ENCODE results near the gene FZD10.

DNA sequence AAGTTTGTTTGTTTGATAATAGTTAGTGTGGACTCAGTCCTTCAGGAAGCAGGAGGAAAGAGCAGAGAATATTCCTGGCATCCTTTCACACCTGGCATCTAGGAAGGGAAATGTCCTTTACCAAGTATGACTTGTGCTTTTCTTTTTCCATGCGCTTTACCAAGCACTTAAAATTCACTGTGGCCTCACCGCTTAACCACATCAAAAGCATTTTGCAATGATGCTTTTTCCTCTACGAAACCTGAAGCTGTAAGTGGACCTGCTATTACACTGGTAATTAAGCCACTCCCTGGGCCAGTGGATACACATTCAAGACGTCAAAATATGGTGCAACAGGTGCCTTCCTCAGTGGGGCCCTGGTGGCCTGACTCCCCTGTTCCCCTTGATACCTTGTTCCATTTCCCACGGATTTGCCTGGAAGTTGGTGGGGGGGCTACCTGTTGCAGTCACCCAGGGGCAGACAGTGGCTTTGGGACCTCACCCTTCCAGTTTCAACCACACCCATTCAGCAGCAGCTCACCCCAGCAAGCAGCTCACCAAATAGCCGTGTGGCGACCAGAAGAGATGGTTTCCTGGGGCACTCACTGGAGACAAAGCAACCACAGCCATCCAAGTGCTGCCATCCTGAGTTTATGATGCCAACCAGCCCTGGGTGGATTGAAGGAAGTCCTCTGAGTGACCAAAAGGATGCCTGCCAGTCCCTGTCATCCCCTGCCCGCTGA is 14.2 kb upstream of the FZD10 start:
- TF ChIP-seq CTCF (IDR thresholded peaks at IDR 0.05) (no peak), POLR2A (IDR thresholded peaks at IDR 0.05) (no peak)

Measured in body of pancreas (tissue), 4 donors.